ENCODE measurements around the gene TCL1B.

The TCL1B gene

DNA sequence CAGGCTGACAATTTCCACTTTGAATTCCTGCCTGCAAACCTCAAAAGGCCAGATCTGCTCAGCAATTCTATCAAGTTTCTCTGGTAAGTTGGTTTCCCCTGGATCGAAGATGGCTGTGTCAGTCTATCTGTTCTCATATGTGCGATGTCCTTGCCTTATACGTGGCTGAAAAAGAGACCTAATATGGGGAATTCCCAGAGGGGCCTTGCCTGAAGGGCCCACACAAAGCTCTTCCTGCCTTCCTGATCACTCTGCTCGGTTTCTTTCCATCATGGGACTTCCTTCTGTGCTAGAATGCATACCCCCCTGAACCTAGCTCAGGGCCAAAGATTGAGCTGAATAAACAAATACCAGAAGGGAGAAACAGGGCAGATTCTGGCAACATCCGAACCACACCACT lies 13.2 kb downstream of the TCL1B start:
- H3K27me3 ChIP-seq = peaks cover 14% of the 10 kb centered on the region
- no peaks in the 10 kb centered on the region for H3K4me1 ChIP-seq
- TF ChIP-seq, protein P1, sequence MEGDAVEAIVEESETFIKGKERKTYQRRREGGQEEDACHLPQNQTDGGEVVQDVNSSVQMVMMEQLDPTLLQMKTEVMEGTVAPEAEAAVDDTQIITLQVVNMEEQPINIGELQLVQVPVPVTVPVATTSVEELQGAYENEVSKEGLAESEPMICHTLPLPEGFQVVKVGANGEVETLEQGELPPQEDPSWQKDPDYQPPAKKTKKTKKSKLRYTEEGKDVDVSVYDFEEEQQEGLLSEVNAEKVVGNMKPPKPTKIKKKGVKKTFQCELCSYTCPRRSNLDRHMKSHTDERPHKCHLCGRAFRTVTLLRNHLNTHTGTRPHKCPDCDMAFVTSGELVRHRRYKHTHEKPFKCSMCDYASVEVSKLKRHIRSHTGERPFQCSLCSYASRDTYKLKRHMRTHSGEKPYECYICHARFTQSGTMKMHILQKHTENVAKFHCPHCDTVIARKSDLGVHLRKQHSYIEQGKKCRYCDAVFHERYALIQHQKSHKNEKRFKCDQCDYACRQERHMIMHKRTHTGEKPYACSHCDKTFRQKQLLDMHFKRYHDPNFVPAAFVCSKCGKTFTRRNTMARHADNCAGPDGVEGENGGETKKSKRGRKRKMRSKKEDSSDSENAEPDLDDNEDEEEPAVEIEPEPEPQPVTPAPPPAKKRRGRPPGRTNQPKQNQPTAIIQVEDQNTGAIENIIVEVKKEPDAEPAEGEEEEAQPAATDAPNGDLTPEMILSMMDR (IDR thresholded peaks at IDR 0.05; ENCODE audit: low read depth, low read length) = no peak
- H3K4me3 ChIP-seq (ENCODE audit: low read depth, low read length) = no peak overlapping the region
- no peaks in the 10 kb centered on the region for H3K9me3 ChIP-seq
- H3K36me3 ChIP-seq = no peaks in the 10 kb centered on the region
- DNase-seq = no peak

DNA sequence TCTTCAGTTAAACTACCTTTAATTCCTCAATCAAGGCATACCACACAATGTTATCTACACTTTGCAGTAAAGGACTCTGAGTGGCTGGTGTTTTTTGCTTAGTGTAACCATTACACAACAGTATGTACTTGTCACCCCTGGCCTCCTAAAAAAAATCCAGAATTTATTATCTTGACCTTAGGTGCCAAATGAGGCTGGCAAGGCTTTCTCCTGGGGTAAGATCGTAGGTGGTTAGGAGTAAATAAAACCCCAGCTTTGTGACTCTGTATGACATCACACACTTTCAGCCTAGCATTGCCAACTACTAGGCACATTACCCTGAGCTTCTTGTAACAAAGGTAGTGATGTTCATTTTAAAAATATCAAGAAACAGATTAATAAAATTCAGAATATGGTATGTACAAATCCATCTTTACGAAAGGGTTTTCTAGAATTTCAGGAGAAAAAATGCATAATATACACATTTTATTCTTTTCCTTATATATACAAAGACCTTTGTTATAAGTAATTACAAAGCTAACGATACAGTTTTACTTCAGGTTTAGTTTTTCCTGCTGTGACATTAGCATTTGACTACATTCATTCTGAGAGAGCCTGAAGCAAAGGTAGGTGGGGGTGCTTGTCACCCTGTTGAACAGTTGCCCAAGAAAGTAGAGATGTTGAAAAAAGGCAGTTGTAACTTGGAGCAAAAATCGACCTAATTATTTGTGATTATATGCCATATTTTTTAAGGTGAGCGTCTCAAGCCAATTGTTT lies 14.2 kb downstream of the TCL1B start:
- Histone ChIP-seq H3K9me3 (no peaks in the 10 kb centered on the region), H3K36me3 (no peaks in the 10 kb centered on the region), H3K4me3 (ENCODE audit: low read depth, low read length) (no peak overlapping the region), H3K27me3 (peaks cover 14% of the 10 kb centered on the region), H3K4me1 (no peaks in the 10 kb centered on the region)
- no peak for DNase-seq
- TF ChIP-seq, protein P1 (IDR thresholded peaks at IDR 0.05; ENCODE audit: low read depth, low read length) = no peak

DNA sequence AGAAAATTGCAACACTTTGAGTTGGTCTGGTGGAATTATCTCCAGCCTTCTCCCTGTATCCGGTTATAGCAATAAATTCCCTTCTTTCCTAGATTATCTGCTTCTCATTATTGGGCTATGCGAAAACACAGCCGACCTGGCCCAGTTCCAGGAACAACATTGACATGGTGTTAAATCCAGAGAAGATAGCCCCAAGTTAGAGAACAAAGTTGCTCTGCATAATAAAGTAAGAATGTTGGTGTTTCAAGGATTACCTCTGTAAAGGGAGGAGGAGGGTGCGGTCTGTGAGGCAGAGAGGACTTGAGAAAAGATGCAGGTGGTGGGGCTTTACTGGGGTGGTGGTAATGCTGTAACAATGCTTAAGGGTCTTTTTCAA lies 15.6 kb downstream of the TCL1B start:
- Histone ChIP-seq H3K36me3 (no peaks in the 10 kb centered on the region), H3K4me1 (no peaks in the 10 kb centered on the region), H3K9me3 (no peaks in the 10 kb centered on the region), H3K27me3 (peaks cover 16% of the 10 kb centered on the region), H3K4me3 (ENCODE audit: low read depth, low read length) (no peak overlapping the region)
- DNase-seq = no peak
- TF ChIP-seq, protein P1 (IDR thresholded peaks at IDR 0.05; ENCODE audit: low read depth, low read length) = no peak

DNA sequence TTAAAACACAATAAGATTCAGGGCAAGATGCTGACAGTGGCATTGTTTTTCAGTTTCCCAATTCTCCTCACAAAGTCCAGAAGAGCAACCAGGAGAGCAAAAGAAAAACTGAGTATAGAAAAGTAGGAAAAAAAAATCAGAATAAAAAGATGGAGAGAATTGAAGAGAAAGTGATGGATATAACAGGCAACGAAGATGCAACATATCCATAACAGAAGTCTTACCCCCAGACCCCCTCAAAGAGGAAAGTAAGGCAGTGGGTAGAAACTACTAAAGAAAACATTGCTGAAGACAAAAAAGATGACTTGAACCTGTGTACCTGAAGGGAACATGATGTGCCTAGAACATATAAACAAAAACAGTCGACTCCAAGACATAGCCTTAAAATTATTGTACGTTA lies 17.1 kb downstream of the TCL1B start:
- no peaks in the 10 kb centered on the region for H3K4me1 ChIP-seq
- peaks cover 18% of the 10 kb centered on the region for H3K27me3 ChIP-seq
- no peaks in the 10 kb centered on the region for H3K9me3 ChIP-seq
- TF ChIP-seq, protein P1 (IDR thresholded peaks at IDR 0.05; ENCODE audit: low read depth, low read length) = no peak
- H3K36me3 ChIP-seq = no peaks in the 10 kb centered on the region
- H3K4me3 ChIP-seq (ENCODE audit: low read depth, low read length) = no peak overlapping the region
- DNase-seq = no peak

DNA sequence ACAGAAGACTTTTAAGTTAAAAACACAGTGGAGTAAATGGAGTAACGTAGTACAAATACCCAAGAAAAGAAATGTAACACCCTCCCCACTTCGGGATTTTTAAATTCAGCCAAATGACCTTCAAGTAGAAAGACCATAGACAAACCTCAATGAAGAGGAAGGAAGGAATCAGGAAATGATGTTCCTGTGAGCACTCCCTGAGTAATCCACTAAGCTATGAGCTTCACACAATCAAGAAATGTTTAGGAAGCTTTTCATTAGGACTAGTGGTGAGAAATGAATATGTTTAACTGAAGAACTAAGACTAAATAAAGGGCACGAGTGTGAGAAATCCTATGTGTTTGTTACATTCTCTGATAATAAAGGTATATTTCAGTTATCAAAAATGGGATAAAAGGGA lies 17.6 kb downstream of the TCL1B start:
- H3K9me3 ChIP-seq = no peaks in the 10 kb centered on the region
- peaks cover 18% of the 10 kb centered on the region for H3K27me3 ChIP-seq
- no peak overlapping the region for H3K4me3 ChIP-seq (ENCODE audit: low read depth, low read length)
- no peak for DNase-seq
- TF ChIP-seq, protein P1 (IDR thresholded peaks at IDR 0.05; ENCODE audit: low read depth, low read length) = no peak
- H3K36me3 ChIP-seq = no peaks in the 10 kb centered on the region
- H3K4me1 ChIP-seq = no peaks in the 10 kb centered on the region

DNA sequence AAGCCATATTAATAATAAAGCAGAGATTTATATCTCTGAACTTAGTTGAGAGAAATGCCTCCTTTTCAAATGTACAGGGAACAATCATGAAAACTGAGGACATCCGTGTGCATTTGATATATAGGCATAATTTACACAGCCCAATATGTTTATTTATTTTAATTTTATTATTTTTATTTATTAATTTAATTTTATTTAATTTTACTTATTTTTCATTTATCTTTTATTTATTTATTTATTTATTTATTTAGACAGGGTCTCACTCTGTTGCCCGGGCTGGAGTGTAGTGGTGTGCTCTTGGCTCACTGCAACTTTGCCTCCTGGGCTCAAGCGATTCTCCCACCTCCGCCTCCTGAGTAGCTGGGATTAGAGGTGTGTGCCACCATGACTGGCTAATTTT lies 19.3 kb downstream of the TCL1B start:
- no peaks in the 10 kb centered on the region for H3K4me1 ChIP-seq
- H3K9me3 ChIP-seq = no peaks in the 10 kb centered on the region
- H3K4me3 ChIP-seq (ENCODE audit: low read depth, low read length) = no peak overlapping the region
- no peaks in the 10 kb centered on the region for H3K36me3 ChIP-seq
- H3K27me3 ChIP-seq = peaks cover 26% of the 10 kb centered on the region
- no peak for DNase-seq
- TF ChIP-seq, protein P1 (IDR thresholded peaks at IDR 0.05; ENCODE audit: low read depth, low read length) = no peak
